ENCODE results near the gene EXOC2.

The EXOC2 gene

GRCh38 chr6:467111-467510, 225.8 kb downstream of the EXOC2 start:
- no peak overlapping the region for H3K4me2 ChIP-seq
- H4K20me1 ChIP-seq (ENCODE audit: insufficient read depth): no peaks in the 10 kb centered on the region
- H3K27ac ChIP-seq: no peak overlapping the region
- H3K79me2 ChIP-seq (ENCODE audit: insufficient read depth, low read depth): no peaks in the 10 kb centered on the region
- no peak overlapping the region for H2AFZ ChIP-seq (ENCODE audit: low read depth)
- H3K27me3 ChIP-seq (ENCODE audit: insufficient read depth, low read depth): no peaks in the 10 kb centered on the region
- no peaks in the 10 kb centered on the region for H3K36me3 ChIP-seq (ENCODE audit: insufficient read depth)
- H3K4me3 ChIP-seq (IDR thresholded peaks at IDR 0.05; ENCODE audit: insufficient read depth, low read depth, low read length): no peak overlapping the region
- H3K9ac ChIP-seq: no peak overlapping the region
- H3K4me1 ChIP-seq (ENCODE audit: low read depth, poor library complexity, severe bottlenecking): no peaks in the 10 kb centered on the region
- no peak for TF ChIP-seq CTCF (conservative IDR thresholded peaks at IDR 0.05; ENCODE audit: low read depth, low read length)

GRCh38 chr6:466564-466963, 226.4 kb downstream of the EXOC2 start:
- Histone ChIP-seq H3K27me3 (ENCODE audit: insufficient read depth, low read depth) (no peaks in the 10 kb centered on the region), H3K9ac (no peak overlapping the region), H2AFZ (ENCODE audit: low read depth) (no peak overlapping the region), H3K4me2 (no peak overlapping the region), H3K79me2 (ENCODE audit: insufficient read depth, low read depth) (no peaks in the 10 kb centered on the region), H3K27ac (no peak overlapping the region), H3K4me1 (ENCODE audit: low read depth, poor library complexity, severe bottlenecking) (no peaks in the 10 kb centered on the region), H4K20me1 (ENCODE audit: insufficient read depth) (no peaks in the 10 kb centered on the region), H3K36me3 (ENCODE audit: insufficient read depth) (no peaks in the 10 kb centered on the region), H3K4me3 (IDR thresholded peaks at IDR 0.05; ENCODE audit: insufficient read depth, low read depth, low read length) (no peak overlapping the region)
- no peak for TF ChIP-seq CTCF (conservative IDR thresholded peaks at IDR 0.05; ENCODE audit: low read depth, low read length)

GRCh38 chr6:465531-466348, 227.2 kb downstream of the EXOC2 start:
- Histone ChIP-seq H3K27me3 (ENCODE audit: insufficient read depth, low read depth) (no peaks in the 10 kb centered on the region), H2AFZ (ENCODE audit: low read depth) (no peak overlapping the region), H4K20me1 (ENCODE audit: insufficient read depth) (no peaks in the 10 kb centered on the region), H3K36me3 (ENCODE audit: insufficient read depth) (no peaks in the 10 kb centered on the region), H3K27ac (no peak overlapping the region), H3K9ac (no peak overlapping the region), H3K4me1 (ENCODE audit: low read depth, poor library complexity, severe bottlenecking) (no peaks in the 10 kb centered on the region), H3K4me2 (no peak overlapping the region), H3K4me3 (IDR thresholded peaks at IDR 0.05; ENCODE audit: insufficient read depth, low read depth, low read length) (no peak overlapping the region), H3K79me2 (ENCODE audit: insufficient read depth, low read depth) (no peaks in the 10 kb centered on the region)
- no peak for TF ChIP-seq CTCF (conservative IDR thresholded peaks at IDR 0.05; ENCODE audit: low read depth, low read length)

- Histone ChIP-seq H3K4me1 (ENCODE audit: low read depth, poor library complexity, severe bottlenecking) (no peaks in the 10 kb centered on the region), H3K27me3 (ENCODE audit: insufficient read depth, low read depth) (no peaks in the 10 kb centered on the region), H3K27ac (no peak overlapping the region), H2AFZ (ENCODE audit: low read depth) (no peak overlapping the region), H3K9ac (no peak overlapping the region), H3K4me3 (IDR thresholded peaks at IDR 0.05; ENCODE audit: insufficient read depth, low read depth, low read length) (no peak overlapping the region), H3K79me2 (ENCODE audit: insufficient read depth, low read depth) (no peaks in the 10 kb centered on the region), H3K4me2 (no peak overlapping the region), H4K20me1 (ENCODE audit: insufficient read depth) (no peaks in the 10 kb centered on the region), H3K36me3 (ENCODE audit: insufficient read depth) (no peaks in the 10 kb centered on the region)
- no peak for TF ChIP-seq CTCF (conservative IDR thresholded peaks at IDR 0.05; ENCODE audit: low read depth, low read length)
Observed at GRCh38 chr6:456887-457286, 236.1 kb downstream of the EXOC2 start.

Measured in KMS-11 (cell line).